Endothelial cell of umbilical vein (primary cell): Measurements from ENCODE around the gene GPR33. TPM values are rescaled to one million over a fixed set of nuclear protein-coding genes. Genes with fewer than 3 reads are reported as not detected.

Experiments
- BruUV-seq: library from RNA; stranded (reverse); fragments of 400-500 nt; replicated peaks from 2 replicates; lab custom pipeline; 2021; lab: Mats Ljungman, UMichigan
- CTCF ChIA-PET: fragments of 300-600, 350-600 bp; sonication (Branson Sonifier 250); formaldehyde crosslinking; loops from one replicate; lab custom pipeline; 2021; ENCODE audit warnings: antibody characterized with exemption, inconsistent platforms; lab: Charles Lee
- POLR2A ChIA-PET: fragments of 300-600, 350-600 bp; sonication (Branson Sonifier 250); formaldehyde crosslinking; loops from one replicate; lab custom pipeline; 2021; ENCODE audit warnings: antibody characterized with exemption, inconsistent platforms; lab: Charles Lee
- DNase-seq: peaks from one replicate; pipeline ENCODE4 v3.0.0-alpha.2; 2011; ENCODE audit warnings: low read depth, low spot score
- FAIRE-seq: peaks from 2 replicates; lab custom pipeline; 2011; peaks lifted over from hg19 to GRCh38; lab: Jason Lieb, UNC
- H2AFZ ChIP-seq: 2 replicates; pipeline ENCODE4 v1.6.0; 2012; ENCODE audit warnings: low read depth, low read length, control low read depth, inconsistent platforms
- H3K27ac ChIP-seq: 2 replicates; pipeline ENCODE4 v1.5.1; 2011; ENCODE audit warnings: low read depth, mild to moderate bottlenecking, control low read depth, low read length, moderate library complexity; ENCODE audit not compliant: insufficient read depth
- H3K27me3 ChIP-seq, 2 experiments: 2 replicates each; pipeline versions ENCODE4 v1.6.0 to v1.6.1; 2011; ENCODE audit warnings: low read length in 2 of 2, mixed read lengths in 1 of 2; ENCODE audit not compliant: control insufficient read depth in 2 of 2, insufficient read depth in 2 of 2
- H3K36me3 ChIP-seq, 2 experiments: 2 replicates in 1 of 2; 3 replicates in 1 of 2; pipeline ENCODE4 v1.5.1; 2011; ENCODE audit warnings: low read length in 2 of 2, mild to moderate bottlenecking in 1 of 2, moderate library complexity in 1 of 2; ENCODE audit not compliant: control insufficient read depth in 2 of 2, insufficient read depth in 2 of 2; ENCODE audit errors: extremely low read depth in 1 of 2
- H3K4me1 ChIP-seq: 3 replicates; pipeline ENCODE4 v1.5.1; 2011; ENCODE audit warnings: mild to moderate bottlenecking, low read length; ENCODE audit not compliant: control insufficient read depth, insufficient read depth; ENCODE audit errors: extremely low read depth
- H3K4me2 ChIP-seq: 2 replicates; pipeline ENCODE4 v1.6.1; 2011; ENCODE audit warnings: low read length, control low read depth, mixed read lengths; ENCODE audit not compliant: insufficient read depth
- H3K4me3 ChIP-seq, 3 experiments: fragments of 200-600 bp in 1 of 3; sonication (generic), shearing (Covaris generic) in 1 of 3; replicated peaks in 1 of 3; 2 replicates each; pipeline ENCODE4 v1.5.1; 2011 to 2016; ENCODE audit warnings: control low read depth in 3 of 3, low read length in 3 of 3, mild to moderate bottlenecking in 2 of 3, inconsistent platforms in 1 of 3, low read depth in 1 of 3, moderate library complexity in 1 of 3; ENCODE audit not compliant: insufficient read depth in 1 of 3
- H3K79me2 ChIP-seq: 2 replicates; pipeline ENCODE4 v1.6.0; 2012; ENCODE audit warnings: low read length, inconsistent platforms; ENCODE audit not compliant: control insufficient read depth, insufficient read depth
- H3K9ac ChIP-seq: replicated peaks from 2 replicates; pipeline ENCODE3; 2011; ENCODE audit warnings: low read length, control low read depth; ENCODE audit not compliant: insufficient read depth; ENCODE audit errors: extremely low read depth
- H3K9me1 ChIP-seq: replicated peaks from 3 replicates; pipeline ENCODE4 v1.6.0; 2011; ENCODE audit warnings: mild to moderate bottlenecking, low read length; ENCODE audit not compliant: control insufficient read depth, insufficient read depth; ENCODE audit errors: extremely low read depth
- H3K9me3 ChIP-seq: replicated peaks from 2 replicates; pipeline ENCODE4 v1.5.1; 2012; ENCODE audit warnings: low read length, inconsistent platforms; ENCODE audit not compliant: control insufficient read depth, insufficient read depth
- H4K20me1 ChIP-seq: replicated peaks from 2 replicates; pipeline ENCODE3; 2011; ENCODE audit warnings: mild to moderate bottlenecking, low read length; ENCODE audit not compliant: control insufficient read depth, insufficient read depth; ENCODE audit errors: extremely low read depth
- EZH2 ChIP-seq: IDR thresholded peaks from 2 replicates; pipeline ENCODE4 v1.6.1; 2012; ENCODE audit warnings: borderline replicate concordance, low read depth, mild to moderate bottlenecking, moderate library complexity, low read length, inconsistent platforms; ENCODE audit not compliant: severe bottlenecking
- FOS ChIP-seq: IDR thresholded peaks from 2 replicates; pipeline ENCODE4 v1.6.1; 2011; ENCODE audit warnings: mild to moderate bottlenecking, low read length, moderate library complexity, borderline replicate concordance; ENCODE audit not compliant: insufficient read depth
- GATA2 ChIP-seq: IDR thresholded peaks from 2 replicates; pipeline ENCODE4 v1.7.0; 2011; ENCODE audit warnings: low read depth, mild to moderate bottlenecking, moderate library complexity, mixed read lengths, low read length; ENCODE audit not compliant: insufficient read length, insufficient read depth
- JUN ChIP-seq: IDR thresholded peaks from 2 replicates; pipeline ENCODE4 v1.6.1; 2011; ENCODE audit warnings: borderline replicate concordance, low read depth; ENCODE audit not compliant: insufficient read length, insufficient read depth
- MYC ChIP-seq: IDR thresholded peaks from one replicate; pipeline ENCODE4 v1.6.1; 2011; ENCODE audit warnings: mild to moderate bottlenecking, low read depth, low read length
- POLR2A ChIP-seq: IDR thresholded peaks from 2 replicates; pipeline ENCODE4 v1.6.1; 2012; ENCODE audit warnings: low read depth, mild to moderate bottlenecking, control low read depth, low read length
- POLR2AphosphoS5 ChIP-seq: IDR thresholded peaks from 2 replicates; pipeline ENCODE4 v1.6.1; 2012; ENCODE audit warnings: low read depth, mild to moderate bottlenecking, control low read depth, low read length, moderate library complexity; ENCODE audit not compliant: insufficient read depth
- dilution Hi-C: fragments of 300-500 bp; cut with MboI; formaldehyde crosslinking; loops from one replicate; pipeline ENCODE4 v1.15.0; 2019; ENCODE audit warnings: low sequenced_read_pairs; ENCODE audit not compliant: extremely low pct_ligation_motif_present
- intact Hi-C: fragments of 100-400 bp; cut with micrococcal nuclease; formaldehyde crosslinking; loops from one replicate; pipeline ENCODE4 v1.10.0; 2022
- polyA plus RNA-seq, 4 experiments: library from polyadenylated mRNA; depleted of rRNA in 3 of 4; stranded (reverse) in 3 of 4; unstranded in 1 of 4; fragments of >200 nt; gene quantifications; 2 replicates each; pipeline versions ENCODE4 v1.2.1 to v1.2.3, GENCODE V29; 2011 to 2012; ENCODE audit warnings: missing spikeins in 1 of 4
- total RNA-seq: library from RNA; stranded (reverse); gene quantifications from 2 replicates; pipeline ENCODE4 v1.2.3, GENCODE V29; 2021
- TF ChIP-seq, protein P1 (sequence below), 2 donors: IDR thresholded peaks; 1 replicate in 1 of 2; 2 replicates in 1 of 2; pipeline ENCODE4 v1.5.1; 2011; ENCODE audit warnings: low read length in 2 of 2, mild to moderate bottlenecking in 2 of 2, moderate library complexity in 2 of 2, control low read depth in 1 of 2, inconsistent platforms in 1 of 2, low read depth in 1 of 2; ENCODE audit not compliant: insufficient read depth in 1 of 2; ENCODE audit errors: extremely low read depth in 1 of 2
- TF ChIP-seq, protein P2 (sequence below): IDR thresholded peaks from 2 replicates; pipeline ENCODE4 v1.6.1; 2011; ENCODE audit not compliant: insufficient read depth, insufficient read length

Gene GPR33
- total and polyA plus RNA-seq, 2 donors (not counting 3 experiments of a cell fraction or from before 2014, with no cell fraction given), result not detected

DNA sequence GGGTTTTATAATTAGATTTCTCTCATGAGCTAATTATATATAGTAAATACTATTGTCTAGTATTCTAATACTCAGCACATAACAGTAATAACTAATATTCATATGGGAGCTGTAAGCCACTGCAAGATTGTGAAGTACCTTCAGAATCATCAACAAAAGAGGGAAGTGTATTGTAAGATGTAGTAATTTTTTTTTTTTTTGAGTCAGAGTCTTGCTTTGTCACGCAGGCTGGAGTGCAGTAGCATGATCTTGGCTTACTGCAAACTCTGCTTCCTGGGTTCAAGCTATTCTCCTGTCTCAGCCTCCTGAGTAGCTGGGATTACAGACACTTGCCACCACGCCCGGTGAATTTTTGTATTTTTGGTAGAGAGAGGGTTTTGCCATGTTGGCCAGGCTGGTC is 3.1 kb downstream of the GPR33 start:
- Histone ChIP-seq H3K9me1 (no peaks in the 10 kb centered on the region), H3K4me3 (no peak overlapping the region), H3K4me2 (no peak overlapping the region), H3K27me3 (no peaks in the 10 kb centered on the region), H3K9me3 (no peaks in the 10 kb centered on the region), H4K20me1 (no peaks in the 10 kb centered on the region), H3K27ac (no peak overlapping the region), H3K79me2 (no peaks in the 10 kb centered on the region), H2AFZ (no peak overlapping the region), H3K9ac (no peak overlapping the region), H3K4me1 (no peaks in the 10 kb centered on the region), H3K36me3 (no peaks in the 10 kb centered on the region)
- no TSS peak for BruUV-seq
- ChIA-PET POLR2A (no interaction called here), CTCF (no interaction called here)
- DNase-seq (no peak), FAIRE-seq (no peak)
- no peak for TF ChIP-seq MYC
- TF ChIP-seq, protein P1, sequence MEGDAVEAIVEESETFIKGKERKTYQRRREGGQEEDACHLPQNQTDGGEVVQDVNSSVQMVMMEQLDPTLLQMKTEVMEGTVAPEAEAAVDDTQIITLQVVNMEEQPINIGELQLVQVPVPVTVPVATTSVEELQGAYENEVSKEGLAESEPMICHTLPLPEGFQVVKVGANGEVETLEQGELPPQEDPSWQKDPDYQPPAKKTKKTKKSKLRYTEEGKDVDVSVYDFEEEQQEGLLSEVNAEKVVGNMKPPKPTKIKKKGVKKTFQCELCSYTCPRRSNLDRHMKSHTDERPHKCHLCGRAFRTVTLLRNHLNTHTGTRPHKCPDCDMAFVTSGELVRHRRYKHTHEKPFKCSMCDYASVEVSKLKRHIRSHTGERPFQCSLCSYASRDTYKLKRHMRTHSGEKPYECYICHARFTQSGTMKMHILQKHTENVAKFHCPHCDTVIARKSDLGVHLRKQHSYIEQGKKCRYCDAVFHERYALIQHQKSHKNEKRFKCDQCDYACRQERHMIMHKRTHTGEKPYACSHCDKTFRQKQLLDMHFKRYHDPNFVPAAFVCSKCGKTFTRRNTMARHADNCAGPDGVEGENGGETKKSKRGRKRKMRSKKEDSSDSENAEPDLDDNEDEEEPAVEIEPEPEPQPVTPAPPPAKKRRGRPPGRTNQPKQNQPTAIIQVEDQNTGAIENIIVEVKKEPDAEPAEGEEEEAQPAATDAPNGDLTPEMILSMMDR (IDR thresholded peaks at IDR 0.05; ENCODE audit: extremely low read depth in 1 of 2, insufficient read depth in 1 of 2, low read depth in 1 of 2, low read length in 2 of 2), result no peak
- TF ChIP-seq, protein P2, sequence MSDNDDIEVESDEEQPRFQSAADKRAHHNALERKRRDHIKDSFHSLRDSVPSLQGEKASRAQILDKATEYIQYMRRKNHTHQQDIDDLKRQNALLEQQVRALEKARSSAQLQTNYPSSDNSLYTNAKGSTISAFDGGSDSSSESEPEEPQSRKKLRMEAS, result no peak
- no peak for TF ChIP-seq JUN
- TF ChIP-seq POLR2A, result no peak
- no peak for TF ChIP-seq POLR2AphosphoS5
- TF ChIP-seq GATA2, result no peak
- TF ChIP-seq FOS, result no peak
- no peak for TF ChIP-seq EZH2
- intact Hi-C loops (no loop called here), dilution Hi-C loops (no loop called here)
